GM12875 (cell line): ENCODE measurements around the gene ELMO1.

Source experiments
- H3K4me3 ChIP-seq: one replicate; pipeline ENCODE4 v1.5.1; 2011; ENCODE audit warnings: low read depth, low read length, control low read depth
- CTCF ChIP-seq: IDR thresholded peaks from 2 replicates; pipeline ENCODE4 v1.5.1; 2011; ENCODE audit warnings: low read depth, mild to moderate bottlenecking, control low read depth, inconsistent platforms, low read length, moderate library complexity, borderline replicate concordance; ENCODE audit not compliant: insufficient read depth

ELMO1 gene

DNA sequence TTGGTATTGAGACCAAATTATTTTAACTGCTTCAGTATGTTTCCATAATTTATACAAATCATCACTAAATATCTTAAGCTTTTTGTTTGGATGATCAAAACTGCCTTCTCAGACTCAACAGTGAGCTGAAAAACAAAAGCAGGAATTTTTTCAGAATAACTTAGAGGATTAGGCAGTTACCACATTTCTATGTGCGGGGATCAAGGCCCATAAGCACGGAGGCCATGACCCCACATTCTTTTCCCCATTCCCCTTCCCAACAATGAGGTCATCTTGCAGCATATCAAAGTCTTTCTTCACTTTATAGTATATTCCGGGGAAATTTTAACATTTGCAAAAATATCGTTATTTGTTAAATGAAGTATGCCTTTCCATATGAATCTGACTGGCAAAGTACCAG lies 125.8 kb downstream of the ELMO1 start:
- H3K4me3 ChIP-seq = no peak overlapping the region
- TF ChIP-seq CTCF = no peak

- H3K4me3 ChIP-seq = no peak overlapping the region
- TF ChIP-seq CTCF = no peak
Measured at GRCh38 chr7:37320848-37321468, 127.7 kb downstream of the ELMO1 start.

DNA sequence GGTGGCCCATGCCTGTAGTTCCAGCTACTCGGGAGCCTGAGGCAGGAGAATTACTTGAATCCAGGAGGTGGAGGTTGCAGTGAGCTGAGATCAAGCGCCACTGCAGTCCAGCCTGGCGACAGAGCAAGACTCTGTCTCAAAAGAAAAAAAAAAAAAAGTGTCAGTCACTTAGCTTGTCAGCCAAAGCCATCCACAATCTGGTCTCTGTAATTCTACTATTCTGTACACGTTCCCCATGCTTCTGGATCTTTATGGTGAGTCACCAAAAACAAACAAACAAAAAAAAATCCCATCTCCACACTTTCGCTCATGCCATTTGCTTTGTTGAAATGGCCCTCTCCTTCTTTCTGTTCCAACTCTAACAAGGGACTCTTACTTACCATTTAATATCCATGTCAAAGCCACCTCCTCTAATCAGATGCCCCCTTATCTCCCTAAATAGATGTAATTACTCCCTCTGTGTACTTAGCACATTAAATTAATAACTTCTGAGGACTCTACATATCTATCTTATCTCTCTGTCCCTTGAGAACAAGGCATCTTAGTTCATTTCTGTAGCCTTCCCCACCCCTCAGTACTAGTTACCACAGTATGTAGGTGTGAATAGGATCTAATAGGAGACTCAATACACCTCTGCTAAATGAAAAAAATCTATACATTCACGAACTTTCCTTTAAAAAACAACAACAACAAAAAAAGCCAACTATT lies 128.4 kb downstream of the ELMO1 start:
- TF ChIP-seq CTCF = no peak
- no peak overlapping the region for H3K4me3 ChIP-seq

- H3K4me3 ChIP-seq = no peak overlapping the region
- TF ChIP-seq CTCF = no peak
Measured at GRCh38 chr7:37318541-37318940, 130.1 kb downstream of the ELMO1 start.

DNA sequence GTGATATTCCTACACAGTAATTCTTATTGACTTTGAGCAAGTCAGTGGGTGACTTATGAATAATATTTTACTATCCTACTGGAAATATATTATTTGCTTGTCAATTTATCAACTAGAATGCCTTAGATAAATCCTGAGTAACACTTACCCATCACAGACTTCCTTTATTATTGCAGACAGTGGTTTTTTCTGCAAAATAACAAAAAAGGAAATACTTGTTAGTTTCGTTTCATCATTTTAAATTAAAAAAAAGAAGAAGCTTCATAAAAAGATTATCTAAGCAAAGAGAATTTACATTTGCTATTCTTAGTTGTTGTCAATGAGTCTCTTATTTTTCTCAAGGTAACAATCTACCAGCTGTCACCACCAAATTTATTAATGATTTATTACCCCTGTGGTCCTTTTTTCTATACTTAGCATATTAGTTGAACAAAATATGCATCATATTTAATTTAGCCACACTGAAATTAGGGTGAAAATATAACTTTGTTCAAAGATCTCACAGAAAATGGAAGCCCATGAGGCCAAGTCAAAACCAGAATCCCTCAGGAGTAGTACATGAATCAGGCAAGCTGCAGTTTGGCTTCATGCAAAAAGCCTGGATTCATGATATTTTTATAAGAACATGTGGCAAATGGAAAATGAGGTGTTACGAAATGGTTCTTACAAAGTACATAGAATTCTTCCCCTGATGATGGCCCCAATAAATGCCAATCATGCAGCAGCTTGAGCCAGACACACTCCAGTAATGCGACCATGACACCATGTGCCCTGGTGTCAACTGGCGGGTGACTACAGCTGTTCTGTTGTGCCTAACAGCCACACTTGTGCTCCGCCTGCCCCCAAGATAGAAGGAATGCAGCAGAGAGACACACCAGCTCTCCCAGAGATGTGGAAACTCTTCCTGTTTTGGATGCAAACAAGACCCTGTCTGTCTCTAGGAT lies 132.6 kb downstream of the ELMO1 start:
- no peak for TF ChIP-seq CTCF
- no peak overlapping the region for H3K4me3 ChIP-seq

- TF ChIP-seq CTCF = no peak
- no peak overlapping the region for H3K4me3 ChIP-seq
Measured at GRCh38 chr7:37312608-37313007, 136.1 kb downstream of the ELMO1 start.
